ENCODE results near the gene SVIL. TPM values are rescaled to one million over a fixed set of nuclear protein-coding genes. Genes with fewer than 3 reads are reported as not detected.

The SVIL gene
- total and polyA plus RNA-seq, 2 of the 13 experiments (the other 11 are each of a cell fraction or from before 2014, with no cell fraction given) = 3.9 to 12.1 TPM

DNA sequence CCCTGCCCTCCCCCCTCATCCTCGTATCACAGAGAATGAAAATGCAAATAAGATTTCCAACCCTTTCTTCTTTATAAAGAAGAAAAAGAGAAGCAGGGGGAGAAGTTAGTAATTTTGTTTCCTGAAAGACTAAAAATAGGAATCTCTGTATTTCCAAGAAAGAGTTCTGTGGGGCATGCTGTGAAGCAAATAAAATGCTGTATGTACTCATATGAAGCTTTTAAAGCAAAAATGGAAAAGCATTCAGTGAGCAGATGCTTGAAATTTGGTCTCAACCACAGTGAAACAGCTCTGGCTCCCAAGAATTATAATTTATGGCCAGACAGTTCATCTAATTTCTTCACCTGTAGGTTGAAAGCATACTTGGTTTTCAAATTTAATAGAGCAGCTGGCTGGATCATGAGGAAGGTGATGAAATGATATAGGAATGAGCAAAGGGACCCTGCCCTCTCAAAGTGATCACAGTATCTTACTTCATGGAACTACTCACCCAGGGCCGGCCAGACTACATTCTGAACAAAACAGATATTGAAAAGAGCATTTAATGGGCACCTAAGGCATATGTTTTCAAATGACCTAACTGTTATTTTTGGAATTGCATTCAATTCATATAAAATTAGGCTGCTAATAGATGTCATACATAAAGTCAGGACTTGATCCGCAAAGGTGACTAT is 31.4 kb downstream of the SVIL start:
- WGBS (ENCODE audit: low lambda C conversion rate) = 87% methylated on average over 3 of the region's 3 CpGs
- no peak overlapping the region for H3K4me2 ChIP-seq (ENCODE audit: low read depth, low read length)
- ChIA-PET POLR2A (no interaction called here), CTCF (ENCODE audit: low intra/inter-chr PET ratio, low total read pairs) (no interaction called here)
- in situ Hi-C loops (cut with HindIII; ENCODE audit: extremely low pct_ligation_motif_present, low pct_unique_long_range_greater_than_20kb) (no loop called here), intact Hi-C loops (cut with micrococcal nuclease; ENCODE audit: unreplicated experiment) (no loop called here)
- no peak overlapping the region for H3K4me3 ChIP-seq (replicated peaks in 1 of 3; ENCODE audit: insufficient read depth in 1 of 3, low read depth in 2 of 3, low read length in 3 of 3)
- no peak overlapping the region for H2AFZ ChIP-seq (ENCODE audit: low read length)
- H3K27me3 ChIP-seq (ENCODE audit: control insufficient read depth in 1 of 2, insufficient read depth in 2 of 2, low read length in 2 of 2) = no peaks in the 10 kb centered on the region; a peak in 1 of 5 replicates
- no peaks in the 10 kb centered on the region for H4K20me1 ChIP-seq (ENCODE audit: insufficient read depth, low read length)
- H3K9me3 ChIP-seq (ENCODE audit: low read length) = no peaks in the 10 kb centered on the region
- no peak for ATAC-seq
- no peak for DNase-seq (ENCODE audit: low spot score)
- no peak for FAIRE-seq
- H3K27ac ChIP-seq (ENCODE audit: extremely low read length, insufficient read depth, low read length) = no peak overlapping the region
- no TSS peak for BruUV-seq (replicated peaks)
- no peaks in the 10 kb centered on the region for H3K4me1 ChIP-seq (ENCODE audit: insufficient read depth, low read length)
- no peak for TF ChIP-seq SP2 (CRISPR knock-in tag; IDR thresholded peaks at IDR 0.05)
- no peak for TF ChIP-seq TBX3 (IDR thresholded peaks at IDR 0.05; ENCODE audit: borderline replicate concordance)
- TF ChIP-seq, protein P1, sequence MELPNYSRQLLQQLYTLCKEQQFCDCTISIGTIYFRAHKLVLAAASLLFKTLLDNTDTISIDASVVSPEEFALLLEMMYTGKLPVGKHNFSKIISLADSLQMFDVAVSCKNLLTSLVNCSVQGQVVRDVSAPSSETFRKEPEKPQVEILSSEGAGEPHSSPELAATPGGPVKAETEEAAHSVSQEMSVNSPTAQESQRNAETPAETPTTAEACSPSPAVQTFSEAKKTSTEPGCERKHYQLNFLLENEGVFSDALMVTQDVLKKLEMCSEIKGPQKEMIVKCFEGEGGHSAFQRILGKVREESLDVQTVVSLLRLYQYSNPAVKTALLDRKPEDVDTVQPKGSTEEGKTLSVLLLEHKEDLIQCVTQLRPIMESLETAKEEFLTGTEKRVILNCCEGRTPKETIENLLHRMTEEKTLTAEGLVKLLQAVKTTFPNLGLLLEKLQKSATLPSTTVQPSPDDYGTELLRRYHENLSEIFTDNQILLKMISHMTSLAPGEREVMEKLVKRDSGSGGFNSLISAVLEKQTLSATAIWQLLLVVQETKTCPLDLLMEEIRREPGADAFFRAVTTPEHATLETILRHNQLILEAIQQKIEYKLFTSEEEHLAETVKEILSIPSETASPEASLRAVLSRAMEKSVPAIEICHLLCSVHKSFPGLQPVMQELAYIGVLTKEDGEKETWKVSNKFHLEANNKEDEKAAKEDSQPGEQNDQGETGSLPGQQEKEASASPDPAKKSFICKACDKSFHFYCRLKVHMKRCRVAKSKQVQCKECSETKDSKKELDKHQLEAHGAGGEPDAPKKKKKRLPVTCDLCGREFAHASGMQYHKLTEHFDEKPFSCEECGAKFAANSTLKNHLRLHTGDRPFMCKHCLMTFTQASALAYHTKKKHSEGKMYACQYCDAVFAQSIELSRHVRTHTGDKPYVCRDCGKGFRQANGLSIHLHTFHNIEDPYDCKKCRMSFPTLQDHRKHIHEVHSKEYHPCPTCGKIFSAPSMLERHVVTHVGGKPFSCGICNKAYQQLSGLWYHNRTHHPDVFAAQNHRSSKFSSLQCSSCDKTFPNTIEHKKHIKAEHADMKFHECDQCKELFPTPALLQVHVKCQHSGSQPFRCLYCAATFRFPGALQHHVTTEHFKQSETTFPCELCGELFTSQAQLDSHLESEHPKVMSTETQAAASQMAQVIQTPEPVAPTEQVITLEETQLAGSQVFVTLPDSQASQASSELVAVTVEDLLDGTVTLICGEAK (IDR thresholded peaks at IDR 0.05) = no peak
- TF ChIP-seq, protein P1 (CRISPR knock-in tag; IDR thresholded peaks at IDR 0.05) = no peak
- TF ChIP-seq ZNF850 (CRISPR knock-in tag; conservative IDR thresholded peaks at IDR 0.05) = no peak
- TF ChIP-seq ZNF142 (CRISPR knock-in tag; IDR thresholded peaks at IDR 0.05) = no peak
- TF ChIP-seq SKI (IDR thresholded peaks at IDR 0.05; ENCODE audit: partially characterized antibody) = no peak
- no peak for TF ChIP-seq HOXA5 (CRISPR knock-in tag; IDR thresholded peaks at IDR 0.05)
- H3K36me3 ChIP-seq (replicated peaks in 1 of 2; ENCODE audit: control insufficient read depth in 1 of 2, insufficient read depth in 2 of 2, low read length in 2 of 2) = no peaks in the 10 kb centered on the region; a peak in 1 of 5 replicates
- H3K9ac ChIP-seq (ENCODE audit: insufficient read depth, low read depth, low read length) = no peak overlapping the region
- no peaks in the 10 kb centered on the region for H3K79me2 ChIP-seq (ENCODE audit: insufficient read depth, low read length)
